Trophoblast cell (in vitro differentiated cells and primary cell): ENCODE data around the gene ZNF672.
"Not testable (repeated sequence)": the region's sequence is repeated elsewhere in the genome, so short reads cannot be mapped to it uniquely, and the experiment has no call there.

Experiments used
- DNase-seq, 2 donors: peaks; one replicate each; pipeline ENCODE4 v3.0.0-alpha.2; 2016
- H2AFZ ChIP-seq: 2 replicates; pipeline ENCODE4 v1.6.1; 2013; ENCODE audit warnings: low read length, moderate library complexity, mild to moderate bottlenecking; ENCODE audit not compliant: insufficient read depth, poor library complexity
- H2AK5ac ChIP-seq: 2 replicates; pipeline ENCODE4 v1.6.1; 2013; ENCODE audit warnings: mild to moderate bottlenecking, low read length
- H2BK120ac ChIP-seq: 2 replicates; pipeline ENCODE4 v1.6.1; 2013; ENCODE audit warnings: low read length, mild to moderate bottlenecking, moderate library complexity; ENCODE audit not compliant: insufficient read depth, poor library complexity
- H2BK12ac ChIP-seq: 2 replicates; pipeline ENCODE4 v1.6.1; 2013; ENCODE audit warnings: mild to moderate bottlenecking, low read length, moderate library complexity
- H2BK5ac ChIP-seq: 2 replicates; pipeline ENCODE4 v1.6.1; 2013; ENCODE audit warnings: low read length, low read depth, moderate library complexity, mild to moderate bottlenecking; ENCODE audit not compliant: poor library complexity
- H3K14ac ChIP-seq: 2 replicates; pipeline ENCODE4 v1.6.1; 2013; ENCODE audit warnings: mild to moderate bottlenecking, low read length
- H3K18ac ChIP-seq: 2 replicates; pipeline ENCODE4 v1.6.1; 2013; ENCODE audit warnings: mild to moderate bottlenecking, low read length
- H3K23ac ChIP-seq: 2 replicates; pipeline ENCODE4 v1.6.1; 2013; ENCODE audit warnings: low read length
- H3K27ac ChIP-seq: 2 replicates; pipeline ENCODE4 v1.5.1; 2013; ENCODE audit warnings: low read depth, mild to moderate bottlenecking, inconsistent platforms, low read length, moderate library complexity
- H3K27me3 ChIP-seq: 2 replicates; pipeline ENCODE4 v1.6.1; 2013; ENCODE audit warnings: inconsistent platforms, mild to moderate bottlenecking, low read length, moderate library complexity; ENCODE audit not compliant: insufficient read depth
- H3K36me3 ChIP-seq, 2 experiments: 1 replicate in 1 of 2; 2 replicates in 1 of 2; pipeline ENCODE4 v1.6.1; 2013; ENCODE audit warnings: low read length in 2 of 2, mild to moderate bottlenecking in 2 of 2, moderate library complexity in 1 of 2; ENCODE audit not compliant: insufficient read depth in 2 of 2, control insufficient read depth in 1 of 2
- H3K4ac ChIP-seq: 2 replicates; pipeline ENCODE4 v1.6.1; 2013; ENCODE audit warnings: low read depth, mild to moderate bottlenecking, low read length, moderate library complexity
- H3K4me1 ChIP-seq, 2 experiments: 1 replicate in 1 of 2; 2 replicates in 1 of 2; pipeline ENCODE4 v1.6.1; 2013; ENCODE audit warnings: low read length in 2 of 2, mild to moderate bottlenecking in 2 of 2, moderate library complexity in 1 of 2; ENCODE audit not compliant: insufficient read depth in 2 of 2, control insufficient read depth in 1 of 2
- H3K4me2 ChIP-seq: 2 replicates; pipeline ENCODE4 v1.6.1; 2013; ENCODE audit warnings: inconsistent platforms, mild to moderate bottlenecking, low read length, moderate library complexity
- H3K4me3 ChIP-seq: 2 replicates; pipeline ENCODE4 v1.5.1; 2013; ENCODE audit warnings: mild to moderate bottlenecking, low read depth, low read length, inconsistent platforms
- H3K79me1 ChIP-seq: one replicate; pipeline ENCODE4 v1.6.1; 2013; ENCODE audit warnings: low read length
- H3K79me2 ChIP-seq: 2 replicates; pipeline ENCODE4 v1.6.1; 2013; ENCODE audit warnings: low read length, mild to moderate bottlenecking; ENCODE audit not compliant: control insufficient read depth, insufficient read depth, poor library complexity
- H3K9ac ChIP-seq: 2 replicates; pipeline ENCODE4 v1.6.1; 2013; ENCODE audit warnings: mild to moderate bottlenecking, low read length
- H3K9me3 ChIP-seq: 2 replicates; pipeline ENCODE4 v1.6.1; 2013; ENCODE audit warnings: low read depth, mild to moderate bottlenecking, control low read depth, inconsistent platforms, low read length; ENCODE audit not compliant: insufficient read depth
- H4K12ac ChIP-seq: 2 replicates; pipeline ENCODE4 v1.6.1; 2013; ENCODE audit warnings: low read depth, mild to moderate bottlenecking, low read length, moderate library complexity
- H4K8ac ChIP-seq: 2 replicates; pipeline ENCODE4 v1.6.1; 2013; ENCODE audit warnings: low read depth, mild to moderate bottlenecking, low read length, moderate library complexity
- H4K91ac ChIP-seq: one replicate; pipeline ENCODE4 v1.6.1; 2013; ENCODE audit warnings: low read depth, mild to moderate bottlenecking, low read length, moderate library complexity
- WGBS: extraction: QIAGEN DNeasy Blood & Tissue Kit; methylation state at CpG from one replicate; pipeline ENCODE4 v1.1.7; 2013; ENCODE audit warnings: missing lambda C conversion rate; ENCODE audit not compliant: insufficient read length, insufficient coverage; ENCODE audit errors: extremely low coverage; 5-methylcytosine and 5-hydroxymethylcytosine counted together

The ZNF672 gene

DNA sequence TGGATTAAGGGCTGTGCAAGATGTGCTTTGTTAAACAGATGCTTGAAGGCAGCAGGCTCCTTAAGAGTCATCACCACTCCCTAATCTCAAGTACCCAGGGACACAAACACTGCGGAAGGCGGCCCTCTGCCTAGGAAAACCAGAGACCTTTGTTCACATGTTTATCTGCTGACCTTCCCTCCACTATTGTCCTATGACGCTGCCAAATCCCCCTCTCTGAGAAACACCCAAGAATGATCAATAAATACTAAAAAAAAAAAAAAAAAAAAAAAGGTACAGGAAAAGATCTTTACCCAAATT lies 7.4 kb upstream of the ZNF672 start:
- WGBS, result no CpG with 5 or more reads among the region's 3 CpGs
- H3K23ac ChIP-seq, H3K79me1 ChIP-seq, H3K4me2 ChIP-seq, H4K8ac ChIP-seq, H3K27me3 ChIP-seq, H3K36me3 ChIP-seq, H2BK120ac ChIP-seq, H3K9ac ChIP-seq, H2AK5ac ChIP-seq, DNase-seq, H3K4ac ChIP-seq, H2BK12ac ChIP-seq, H4K12ac ChIP-seq, H3K4me3 ChIP-seq, H2AFZ ChIP-seq, H3K79me2 ChIP-seq, H3K18ac ChIP-seq, H3K4me1 ChIP-seq, H3K9me3 ChIP-seq, H2BK5ac ChIP-seq, H4K91ac ChIP-seq, H3K27ac ChIP-seq, H3K14ac ChIP-seq: not testable (repeated sequence)

DNA sequence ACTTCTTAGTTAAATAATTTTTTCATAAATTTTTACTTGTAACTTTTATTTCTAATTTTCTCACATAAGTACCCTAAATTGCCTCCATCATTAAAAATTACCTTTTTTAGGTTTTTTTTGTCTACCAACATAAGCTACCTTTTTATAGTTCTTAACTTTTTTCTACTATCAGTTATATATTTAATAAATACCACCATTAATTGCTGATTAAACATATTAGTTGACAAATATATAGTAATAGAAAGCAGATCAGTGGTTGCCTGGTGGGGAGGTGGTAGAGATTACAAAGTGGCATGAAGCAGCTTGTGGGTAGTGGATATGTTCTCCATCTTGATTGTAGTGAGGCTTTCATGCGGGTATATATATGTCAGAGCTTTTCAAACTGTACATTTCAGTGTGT lies 6.2 kb upstream of the ZNF672 start:
- Histone ChIP-seq H3K4ac (no peak overlapping the region), H3K9me3 (no peaks in the 10 kb centered on the region), H3K4me3 (no peak overlapping the region), H2AFZ (no peak overlapping the region), H4K12ac (no peak overlapping the region), H3K14ac (no peak overlapping the region), H4K91ac (no peak overlapping the region), H3K18ac (no peak overlapping the region), H3K9ac (no peak overlapping the region), H2BK5ac (no peak overlapping the region), H3K23ac (no peak overlapping the region), H2AK5ac (no peak overlapping the region), H4K8ac (no peak overlapping the region), H3K79me1 (no peaks in the 10 kb centered on the region), H2BK120ac (no peak overlapping the region), H3K27ac (no peak overlapping the region), H3K4me1 (peaks cover 0 to 1% of the 10 kb centered on the region in 2 experiments), H3K4me2 (no peak overlapping the region), H3K27me3 (no peaks in the 10 kb centered on the region), H3K36me3 (no peaks in the 10 kb centered on the region), H2BK12ac (no peak overlapping the region), H3K79me2 (no peaks in the 10 kb centered on the region)
- DNase-seq, result no peak
- WGBS, result no CpG with 5 or more reads among the region's 1 CpG

DNA sequence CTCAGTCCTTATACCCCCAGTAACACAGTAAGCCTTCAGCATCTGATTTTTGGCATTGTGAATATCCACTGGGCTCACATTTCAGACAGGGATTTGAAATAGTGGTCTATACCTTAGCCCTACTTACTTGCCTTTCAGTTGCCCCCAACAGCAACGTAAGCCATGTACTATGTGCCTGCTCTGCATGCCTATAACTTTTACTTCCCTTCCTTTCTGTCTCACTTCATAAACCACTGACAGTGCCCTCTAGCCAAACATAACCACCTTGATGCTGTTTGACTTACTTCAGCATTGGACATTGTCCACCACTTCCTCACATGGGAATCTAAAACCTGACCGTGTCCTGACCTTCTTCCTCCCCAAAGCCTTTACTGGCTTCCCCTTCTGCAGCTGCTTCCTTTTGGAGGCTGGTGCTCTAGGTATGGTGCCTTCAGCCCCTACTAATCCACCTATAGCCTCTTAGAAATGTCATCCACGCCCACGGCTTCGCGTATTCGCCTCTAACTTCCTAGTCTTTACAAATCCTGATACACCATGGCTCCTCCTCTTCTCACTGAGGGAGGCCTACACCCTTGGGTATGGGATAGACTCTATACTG lies 3.6 kb upstream of the ZNF672 start:
- Histone ChIP-seq H2BK120ac (no peak overlapping the region), H3K27ac (no peak overlapping the region), H2BK12ac (no peak overlapping the region), H3K4me1 (peaks cover 2 to 3% of the 10 kb centered on the region in 2 experiments), H2BK5ac (no peak overlapping the region), H3K9ac (no peak overlapping the region), H3K9me3 (no peaks in the 10 kb centered on the region), H3K4me2 (no peak overlapping the region), H3K4ac (no peak overlapping the region), H3K79me2 (peaks cover 7% of the 10 kb centered on the region), H3K27me3 (no peaks in the 10 kb centered on the region), H3K4me3 (no peak overlapping the region), H4K91ac (no peak overlapping the region), H3K23ac (no peak overlapping the region), H2AK5ac (no peak overlapping the region), H3K18ac (no peak overlapping the region), H4K8ac (no peak overlapping the region), H3K79me1 (peaks cover 12% of the 10 kb centered on the region), H3K36me3 (no peaks in the 10 kb centered on the region), H2AFZ (no peak overlapping the region), H3K14ac (no peak overlapping the region), H4K12ac (no peak overlapping the region)
- WGBS, result no CpG with 5 or more reads among the region's 7 CpGs
- DNase-seq, result no peak

DNA sequence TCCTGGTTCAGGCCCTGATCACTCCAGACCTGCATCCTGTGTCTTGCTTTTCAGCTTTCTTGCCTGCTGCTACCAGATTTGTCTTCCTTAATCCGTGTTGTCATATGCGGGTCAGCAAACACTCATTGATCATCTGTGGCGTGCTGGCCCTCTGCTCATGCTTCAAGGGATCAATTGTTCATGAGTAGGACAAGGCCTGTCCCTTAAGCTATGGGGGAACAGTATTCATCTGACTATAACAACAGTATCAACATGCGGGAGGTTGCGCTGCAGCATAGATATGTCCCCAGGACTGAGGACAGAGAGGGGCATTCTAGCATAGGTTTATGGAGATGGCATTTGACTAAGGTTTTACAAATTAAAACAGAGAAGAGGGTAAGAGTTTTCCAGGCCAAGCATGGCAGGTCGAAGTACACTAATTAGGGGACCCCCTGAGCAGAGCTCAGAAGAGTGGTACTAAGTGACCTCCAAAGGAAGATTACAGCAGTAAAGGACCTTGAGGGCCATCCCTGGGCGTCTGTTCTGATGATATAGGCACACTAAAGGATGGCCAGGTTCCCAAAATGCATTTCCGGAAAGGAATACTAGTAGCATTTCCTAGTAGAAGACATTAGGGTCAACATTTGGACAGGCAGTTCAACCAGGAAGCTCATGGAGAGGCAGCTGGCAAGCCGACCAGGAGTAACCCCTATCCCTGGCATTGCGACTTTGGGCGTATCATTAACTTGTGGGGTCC lies 811 bp upstream of the ZNF672 start:
- Histone ChIP-seq H2AK5ac (peak overlapping the region; percentile 75), H3K79me2 (peaks cover 7% of the 10 kb centered on the region), H3K14ac (no peak overlapping the region), H3K9ac (peak overlapping the region; percentile 79), H2BK12ac (peak overlapping the region; percentile 40), H2BK5ac (no peak overlapping the region), H3K4me2 (peak overlapping the region; percentile 98), H4K91ac (peak overlapping the region; percentile 75), H2AFZ (peak overlapping the region; percentile 77), H3K23ac (no peak overlapping the region), H3K36me3 (no peaks in the 10 kb centered on the region), H2BK120ac (no peak overlapping the region), H3K27ac (no peak overlapping the region), H3K9me3 (no peaks in the 10 kb centered on the region), H4K8ac (peak overlapping the region; percentile 82), H3K27me3 (no peaks in the 10 kb centered on the region), H3K4me1 (peaks cover 2 to 4% of the 10 kb centered on the region in 2 experiments), H3K4me3 (no peak overlapping the region), H3K4ac (no peak overlapping the region), H3K79me1 (peaks cover 12% of the 10 kb centered on the region), H3K18ac (no peak overlapping the region), H4K12ac (peak overlapping the region; percentile 27)
- no peak for DNase-seq
- no CpG with 5 or more reads among the region's 11 CpGs for WGBS
